Psoas muscle (tissue), 8 donors: Measurements from ENCODE around the gene C10orf105. TPM values are rescaled to one million over a fixed set of nuclear protein-coding genes. Genes with fewer than 3 reads are reported as not detected.
A peak's percentile ranks its signal among the peaks of the same experiment; 100 is the strongest.

Experiments
- ATAC-seq, 4 donors: fragments of 200-7000 bp; cut with Tn5 transposase; one replicate each; pipeline ENCODE4 v1.9.1; 2020; ENCODE audit warnings: moderate library complexity in 3 of 4, mild to moderate bottlenecking in 2 of 4
- DNase-seq, 2 donors: peaks; one replicate each; pipeline ENCODE4 v3.0.0-alpha.2; 2020
- H3K27ac ChIP-seq: fragments of 200-600 bp; one replicate; pipeline ENCODE4 v1.8.0; 2022
- H3K27me3 ChIP-seq, 3 donors: fragments of 200-600 bp in 1 of 3; one replicate each; pipeline versions ENCODE4 v1.6.1 to v1.8.0; 2013 to 2022; ENCODE audit warnings: low read length in 2 of 3, mild to moderate bottlenecking in 2 of 3, moderate library complexity in 1 of 3; ENCODE audit not compliant: insufficient read depth in 3 of 3
- H3K36me3 ChIP-seq, 2 donors: fragments of 200-600 bp in 1 of 2; one replicate each; pipeline versions ENCODE4 v1.6.1 to v1.8.0; 2013 to 2022; ENCODE audit warnings: low read depth in 1 of 2, mild to moderate bottlenecking in 1 of 2, moderate library complexity in 1 of 2; ENCODE audit not compliant: insufficient read depth in 1 of 2
- H3K4me1 ChIP-seq: fragments of 200-600 bp; one replicate; pipeline ENCODE4 v1.8.0; 2022
- H3K4me3 ChIP-seq: fragments of 200-600 bp; one replicate; pipeline ENCODE4 v1.8.0; 2022; ENCODE audit warnings: mild to moderate bottlenecking
- H3K9me3 ChIP-seq: fragments of 200-600 bp; one replicate; pipeline ENCODE4 v1.8.0; 2022
- CTCF ChIP-seq: fragments of 200-600 bp; IDR thresholded peaks from one replicate; pipeline ENCODE4 v1.8.0; 2022; ENCODE audit warnings: antibody characterized with exemption
- WGBS, 3 donors: extraction: QIAGEN DNeasy Blood & Tissue Kit; methylation state at CpG; one replicate each; pipeline versions ENCODE4 v1.1.6 to v1.1.7; 2013; 5-methylcytosine and 5-hydroxymethylcytosine counted together
- intact Hi-C, 2 donors: fragments of 100-400 bp; cut with DNase I; formaldehyde crosslinking; loops; one replicate each; pipeline versions ENCODE4 v1.11.0 to v1.14.2; 2022
- polyA plus RNA-seq, 3 donors: library from polyadenylated mRNA; stranded (reverse); fragments of 200-250 nt; gene quantifications; one replicate each; pipeline ENCODE4 v1.2.3, GENCODE V29; 2013
- total RNA-seq, 4 donors: library from RNA; stranded (reverse); fragmentation: NEBNext Ultra II Directional in 2 of 4; extraction: Animal tissue kit (Norgen Biotek cat#: 25700) in 2 of 4; gene quantifications; one replicate each; pipeline versions ENCODE4 v1.2.1 to v1.2.4, GENCODE V29; 2021 to 2023
- donor health status: healthy with polysubstance abuse.
- donor health status: DM: no; HTN: no; CAD: no; lungs with moderate emphysema.
- donor health status: Bipolar disorder and iron deficiency.
- donor health status: healthy.
- donor health status: DM: yes; HTN: yes; CAD: no.
- donor health status: DM: no; HTN: no; CAD: no.
- donor health status: DM: no; HTN: no; CAD: no.
- donor health status: DM: yes; HTN: yes; CAD: no.

Gene C10orf105
- total and polyA plus RNA-seq, 7 donors, result 0.01 to 0.03 (median 0.03) TPM; not detected in 4

GRCh38 chr10:71711052-71711623, 8.4 kb downstream of the C10orf105 start:
- H3K4me1 ChIP-seq, result peaks cover 20% of the 10 kb centered on the region

GRCh38 chr10:71710519-71710918, 9.1 kb downstream of the C10orf105 start:
- Histone ChIP-seq H3K9me3 (no peaks in the 10 kb centered on the region), H3K4me1 (peaks cover 20% of the 10 kb centered on the region), H3K36me3 (no peaks in the 10 kb centered on the region), H3K27me3 (no peaks in the 10 kb centered on the region), H3K4me3 (no peak overlapping the region), H3K27ac (no peak overlapping the region)
- no peak for TF ChIP-seq CTCF
- WGBS, 3 donors, result 90 to 100% (median 96%) methylated on average over 2 of the region's 2 CpGs
- ATAC-seq (no peak), DNase-seq (no peak)
- intact Hi-C loops, result loop anchor here in 1 of 2 donors (5.0 kb wide), 1 partner anchor 318 kb away; no protein-coding TSS in a partner anchor

More at GRCh38 chr10:71711052-71711623, 8.4 kb downstream of the C10orf105 start:
- intact Hi-C loops, result loop anchor here in 1 of 2 donors (5.0 kb wide), 1 partner anchor 319 kb away; no protein-coding TSS in a partner anchor
- no peak for ATAC-seq
- Histone ChIP-seq H3K4me3 (no peak overlapping the region), H3K27ac (no peak overlapping the region), H3K27me3 (no peaks in the 10 kb centered on the region), H3K36me3 (no peaks in the 10 kb centered on the region), H3K9me3 (no peaks in the 10 kb centered on the region)
- DNase-seq, result no peak
- WGBS, 3 donors, result 88 to 98% (median 91%) methylated on average over 6 of the region's 6 CpGs
- no peak for TF ChIP-seq CTCF

- intact Hi-C loops, result loop anchor here (2.0 to 5.0 kb wide), 3 partner anchors 327 to 396 kb away; partner anchors contain the start of gene SLC29A3 (in 1 of the 2)
- ATAC-seq, result no peak
- 76 to 86% (median 82%) methylated on average over 28 of the region's 28 CpGs for WGBS, 3 donors
These were observed 10.4 kb downstream of the C10orf105 start for GRCh38 chr10:71708897-71709882.

GRCh38 chr10:71708301-71708703, 11.3 kb downstream of the C10orf105 start:
- no peaks in the 10 kb centered on the region for H3K27me3 ChIP-seq
- H3K9me3 ChIP-seq, result no peaks in the 10 kb centered on the region
- H3K36me3 ChIP-seq, result no peaks in the 10 kb centered on the region
- H3K4me3 ChIP-seq, result no peak overlapping the region
- WGBS, 3 donors, result 16 to 19% (median 18%) methylated on average over 10 of the region's 10 CpGs
- no peak overlapping the region for H3K27ac ChIP-seq
- intact Hi-C loops, result loop anchor here (2.0 to 5.0 kb wide), 3 partner anchors 326 to 396 kb away; partner anchors contain the start of gene SLC29A3 (in 1 of the 2)
- ATAC-seq, result peak; percentile 57 to 77 (median 66)
- peak; percentile 78 for TF ChIP-seq CTCF
- H3K4me1 ChIP-seq, result peaks cover 3% of the 10 kb centered on the region
- peak in 1 of 2 donors; percentile 75 for DNase-seq

More at GRCh38 chr10:71708897-71709882, 10.4 kb downstream of the C10orf105 start:
- Histone ChIP-seq H3K4me3 (no peak overlapping the region), H3K36me3 (no peaks in the 10 kb centered on the region), H3K4me1 (peaks cover 10% of the 10 kb centered on the region), H3K27ac (no peak overlapping the region), H3K27me3 (no peaks in the 10 kb centered on the region), H3K9me3 (no peaks in the 10 kb centered on the region)
- DNase-seq, result no peak
- no peak for TF ChIP-seq CTCF
